SK-N-SH treated with all-trans-retinoic acid at 6 μM for 48 hours (cell line): ENCODE measurements around the gene RFX4.

Experiments
- ATAC-seq: fragments of 200-7000 bp; cut with Tn5 transposase; 3 replicates; pipeline ENCODE4 v1.9.1; 2020; ENCODE audit warnings: mild to moderate bottlenecking, moderate library complexity
- ARNTL ChIP-seq: fragments of 450-650 bp; formaldehyde crosslinking; IDR thresholded peaks from 2 replicates; pipeline ENCODE4 v1.5.0; 2020; ENCODE audit warnings: low read depth, mild to moderate bottlenecking, moderate library complexity, borderline replicate concordance
- BACH2 ChIP-seq: fragments of 250-450 bp; sonication (Bioruptor Pico); IDR thresholded peaks from 2 replicates; pipeline ENCODE4 v1.9.0; 2021; ENCODE audit warnings: mild to moderate bottlenecking, borderline replicate concordance
- CSDC2 ChIP-seq: fragments of 250-450 bp; sonication (Bioruptor Pico); IDR thresholded peaks from 2 replicates; pipeline ENCODE4 v1.5.0; 2020; ENCODE audit warnings: mild to moderate bottlenecking, moderate library complexity
- CSRNP3 ChIP-seq: fragments of 250-450 bp; sonication (Bioruptor Pico); IDR thresholded peaks from 2 replicates; pipeline ENCODE4 v1.5.1; 2021; ENCODE audit warnings: mild to moderate bottlenecking, moderate library complexity
- ESRRG ChIP-seq: fragments of 250-450 bp; sonication (Bioruptor Pico); IDR thresholded peaks from 2 replicates; pipeline ENCODE4 v1.6.1; 2021; ENCODE audit warnings: mild to moderate bottlenecking
- GLIS3 ChIP-seq: fragments of 250-450 bp; sonication (Bioruptor Pico); IDR thresholded peaks from 2 replicates; pipeline ENCODE4 v1.5.0; 2020; ENCODE audit warnings: mild to moderate bottlenecking, moderate library complexity
- ISL1 ChIP-seq: fragments of 250-450 bp; sonication (Bioruptor Pico); IDR thresholded peaks from 2 replicates; pipeline ENCODE4 v2.1.2; 2022; ENCODE audit warnings: mild to moderate bottlenecking, moderate library complexity
- OSR1 ChIP-seq: fragments of 250-450 bp; sonication (Bioruptor Pico); IDR thresholded peaks from 2 replicates; pipeline ENCODE4 v1.8.0; 2022; ENCODE audit warnings: moderate library complexity, mild to moderate bottlenecking, inconsistent platforms
- POU6F1 ChIP-seq: fragments of 250-450 bp; sonication (Bioruptor Pico); IDR thresholded peaks from 2 replicates; pipeline ENCODE4 v1.8.0; 2021; ENCODE audit warnings: low read depth, mild to moderate bottlenecking, moderate library complexity, borderline replicate concordance
- PPARA ChIP-seq: fragments of 250-450 bp; sonication (Bioruptor Pico); IDR thresholded peaks from 2 replicates; pipeline ENCODE4 v1.5.0; 2020; ENCODE audit warnings: mild to moderate bottlenecking, borderline replicate concordance
- SNAI2 ChIP-seq: fragments of 250-450 bp; sonication (Bioruptor Pico); IDR thresholded peaks from 2 replicates; pipeline ENCODE4 v1.5.0; 2020; ENCODE audit warnings: mild to moderate bottlenecking, moderate library complexity
- TCF4 ChIP-seq: fragments of 250-450 bp; sonication (Bioruptor Pico); IDR thresholded peaks from 2 replicates; pipeline ENCODE4 v1.8.0; 2021; ENCODE audit warnings: mild to moderate bottlenecking, moderate library complexity, borderline replicate concordance
- TOX ChIP-seq: fragments of 250-450 bp; sonication (Bioruptor Pico); IDR thresholded peaks from 2 replicates; pipeline ENCODE4 v1.8.0; 2021; ENCODE audit warnings: mild to moderate bottlenecking, moderate library complexity, borderline replicate concordance
- ZC3H10 ChIP-seq: fragments of 250-450 bp; sonication (Bioruptor Pico); IDR thresholded peaks from 2 replicates; pipeline ENCODE4 v1.5.1; 2021; ENCODE audit warnings: mild to moderate bottlenecking, moderate library complexity
- ZFP3 ChIP-seq: fragments of 250-450 bp; sonication (Bioruptor Pico); IDR thresholded peaks from 2 replicates; pipeline ENCODE4 v1.5.0; 2020; ENCODE audit warnings: mild to moderate bottlenecking, moderate library complexity
- ZFP30 ChIP-seq: fragments of 450-650 bp; formaldehyde crosslinking; IDR thresholded peaks from 2 replicates; pipeline ENCODE4 v1.5.0; 2022; ENCODE audit warnings: mild to moderate bottlenecking, moderate library complexity
- ZNF565 ChIP-seq: fragments of 450-650 bp; formaldehyde crosslinking; conservative IDR thresholded peaks from 2 replicates; pipeline ENCODE4 v1.5.0; 2020; ENCODE audit warnings: low read depth, mild to moderate bottlenecking, moderate library complexity
- ZNF70 ChIP-seq: fragments of 450-650 bp; formaldehyde crosslinking; IDR thresholded peaks from 2 replicates; pipeline ENCODE4 v1.5.0; 2020; ENCODE audit warnings: mild to moderate bottlenecking, moderate library complexity
- TF ChIP-seq, protein P1 (sequence below): fragments of 250-450 bp; sonication (Bioruptor Pico); IDR thresholded peaks from 2 replicates; pipeline ENCODE4 v1.5.1; 2020; ENCODE audit warnings: low read depth, mild to moderate bottlenecking, moderate library complexity
- TF ChIP-seq, protein P2 (sequence below): fragments of 250-450 bp; sonication (Bioruptor Pico); IDR thresholded peaks from 2 replicates; pipeline ENCODE4 v1.5.0; 2020; ENCODE audit warnings: mild to moderate bottlenecking, moderate library complexity

RFX4 gene

DNA sequence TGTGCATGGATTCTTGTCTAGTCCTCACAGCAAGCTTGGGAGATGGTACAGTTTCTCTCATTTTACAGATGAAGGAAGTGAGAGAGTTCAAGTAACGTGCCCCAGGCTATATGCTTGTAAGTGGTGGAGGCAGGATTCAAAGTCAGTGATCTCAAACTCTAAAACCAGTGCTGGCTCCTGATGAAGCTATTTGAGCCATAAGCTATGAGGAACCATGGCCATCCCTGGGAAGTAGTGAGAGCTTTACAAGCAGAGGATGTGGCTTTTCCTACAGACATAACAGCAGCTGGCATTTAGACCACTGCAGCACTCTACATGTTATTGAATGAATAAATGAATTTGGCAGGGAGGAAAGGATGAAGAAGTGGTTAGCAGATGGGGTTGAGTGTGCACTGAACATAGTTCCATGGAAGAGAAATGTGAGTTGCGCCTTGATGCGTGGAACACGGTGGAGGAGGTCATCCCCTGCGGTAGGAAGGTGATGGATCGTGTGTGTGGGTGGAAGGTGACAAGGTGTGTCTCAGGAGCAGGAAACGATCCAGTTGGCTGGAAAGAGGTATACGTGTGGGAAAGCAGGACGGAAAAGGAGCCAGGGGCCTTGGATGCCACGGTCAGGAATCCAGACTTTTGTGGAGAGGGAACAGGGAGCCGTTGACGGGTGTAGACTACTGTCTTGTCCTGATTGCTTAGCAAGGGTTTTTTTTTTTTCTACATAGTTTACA is 65.2 kb downstream of the RFX4 start:
- no peak for ATAC-seq

DNA sequence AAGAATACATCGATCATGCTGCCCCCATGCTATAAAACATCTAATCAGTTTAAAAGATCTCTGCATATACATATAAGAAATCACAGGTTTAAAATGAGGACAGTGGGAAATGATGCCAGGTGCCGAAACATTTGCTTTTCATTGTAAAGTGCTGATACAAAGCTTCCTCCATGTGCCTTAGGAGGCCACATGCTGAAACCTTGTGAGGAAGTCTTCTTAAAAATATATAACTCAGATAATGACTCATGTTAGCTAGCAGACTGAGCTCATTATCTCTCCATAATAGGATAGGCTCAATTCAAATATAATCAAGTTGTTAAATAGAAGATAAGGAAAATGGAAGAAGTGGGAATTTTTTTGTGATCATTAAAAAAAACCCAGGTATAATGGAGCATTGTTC is 65.9 kb downstream of the RFX4 start:
- ATAC-seq, result no peak
- TF ChIP-seq BACH2 (CRISPR knock-in tag) (no peak), CSDC2 (CRISPR knock-in tag) (no peak)

More for the DNA sequence above, 65.2 kb downstream of the RFX4 start:
- TF ChIP-seq ESRRG (CRISPR knock-in tag), result no peak
- TF ChIP-seq BACH2 (CRISPR knock-in tag), result no peak

DNA sequence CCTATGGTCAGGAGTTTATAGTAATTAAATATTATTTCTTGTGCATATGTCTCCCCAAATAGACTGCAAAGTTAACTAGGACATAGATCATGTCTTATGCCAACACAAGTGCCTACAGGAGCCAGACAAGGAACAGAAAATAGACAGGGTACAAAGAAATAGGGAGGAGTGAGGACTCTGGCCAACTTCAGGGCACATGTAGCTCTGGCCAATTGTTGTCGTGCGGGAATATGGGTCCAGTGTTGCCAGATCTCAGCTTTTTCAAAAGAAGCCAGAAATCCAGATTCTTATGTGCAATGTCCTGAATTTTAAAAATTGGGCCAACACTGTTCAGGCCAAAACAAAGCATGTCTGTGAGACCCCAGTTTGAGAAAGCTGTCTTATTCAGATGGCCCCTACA is 68.7 kb downstream of the RFX4 start:
- ATAC-seq, result no peak
- TF ChIP-seq ZC3H10 (CRISPR knock-in tag) (no peak), ESRRG (CRISPR knock-in tag) (no peak), CSRNP3 (CRISPR knock-in tag) (no peak), ZNF565 (no peak), TCF4 (no peak)

- no peak for ATAC-seq
Measured at GRCh38 chr12:106652510-106653015, 69.8 kb downstream of the RFX4 start.

More at GRCh38 chr12:106652510-106653015, 69.8 kb downstream of the RFX4 start:
- TF ChIP-seq ZFP3 (no peak), ZFP30 (CRISPR knock-in tag) (no peak), CSRNP3 (CRISPR knock-in tag) (no peak), OSR1 (CRISPR knock-in tag) (no peak), PPARA (CRISPR knock-in tag) (no peak), ZNF70 (CRISPR knock-in tag) (no peak), ISL1 (no peak), ARNTL (no peak), ZC3H10 (CRISPR knock-in tag) (no peak), ZNF565 (no peak), GLIS3 (CRISPR knock-in tag) (no peak), TCF4 (no peak), SNAI2 (CRISPR knock-in tag) (no peak), ESRRG (CRISPR knock-in tag) (no peak), POU6F1 (CRISPR knock-in tag) (no peak), TOX (CRISPR knock-in tag) (no peak)
- TF ChIP-seq, protein P1, sequence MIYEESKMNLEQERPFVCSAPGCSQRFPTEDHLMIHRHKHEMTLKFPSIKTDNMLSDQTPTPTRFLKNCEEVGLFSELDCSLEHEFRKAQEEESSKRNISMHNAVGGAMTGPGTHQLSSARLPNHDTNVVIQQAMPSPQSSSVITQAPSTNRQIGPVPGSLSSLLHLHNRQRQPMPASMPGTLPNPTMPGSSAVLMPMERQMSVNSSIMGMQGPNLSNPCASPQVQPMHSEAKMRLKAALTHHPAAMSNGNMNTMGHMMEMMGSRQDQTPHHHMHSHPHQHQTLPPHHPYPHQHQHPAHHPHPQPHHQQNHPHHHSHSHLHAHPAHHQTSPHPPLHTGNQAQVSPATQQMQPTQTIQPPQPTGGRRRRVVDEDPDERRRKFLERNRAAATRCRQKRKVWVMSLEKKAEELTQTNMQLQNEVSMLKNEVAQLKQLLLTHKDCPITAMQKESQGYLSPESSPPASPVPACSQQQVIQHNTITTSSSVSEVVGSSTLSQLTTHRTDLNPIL (CRISPR knock-in tag), result no peak
- TF ChIP-seq, protein P2, sequence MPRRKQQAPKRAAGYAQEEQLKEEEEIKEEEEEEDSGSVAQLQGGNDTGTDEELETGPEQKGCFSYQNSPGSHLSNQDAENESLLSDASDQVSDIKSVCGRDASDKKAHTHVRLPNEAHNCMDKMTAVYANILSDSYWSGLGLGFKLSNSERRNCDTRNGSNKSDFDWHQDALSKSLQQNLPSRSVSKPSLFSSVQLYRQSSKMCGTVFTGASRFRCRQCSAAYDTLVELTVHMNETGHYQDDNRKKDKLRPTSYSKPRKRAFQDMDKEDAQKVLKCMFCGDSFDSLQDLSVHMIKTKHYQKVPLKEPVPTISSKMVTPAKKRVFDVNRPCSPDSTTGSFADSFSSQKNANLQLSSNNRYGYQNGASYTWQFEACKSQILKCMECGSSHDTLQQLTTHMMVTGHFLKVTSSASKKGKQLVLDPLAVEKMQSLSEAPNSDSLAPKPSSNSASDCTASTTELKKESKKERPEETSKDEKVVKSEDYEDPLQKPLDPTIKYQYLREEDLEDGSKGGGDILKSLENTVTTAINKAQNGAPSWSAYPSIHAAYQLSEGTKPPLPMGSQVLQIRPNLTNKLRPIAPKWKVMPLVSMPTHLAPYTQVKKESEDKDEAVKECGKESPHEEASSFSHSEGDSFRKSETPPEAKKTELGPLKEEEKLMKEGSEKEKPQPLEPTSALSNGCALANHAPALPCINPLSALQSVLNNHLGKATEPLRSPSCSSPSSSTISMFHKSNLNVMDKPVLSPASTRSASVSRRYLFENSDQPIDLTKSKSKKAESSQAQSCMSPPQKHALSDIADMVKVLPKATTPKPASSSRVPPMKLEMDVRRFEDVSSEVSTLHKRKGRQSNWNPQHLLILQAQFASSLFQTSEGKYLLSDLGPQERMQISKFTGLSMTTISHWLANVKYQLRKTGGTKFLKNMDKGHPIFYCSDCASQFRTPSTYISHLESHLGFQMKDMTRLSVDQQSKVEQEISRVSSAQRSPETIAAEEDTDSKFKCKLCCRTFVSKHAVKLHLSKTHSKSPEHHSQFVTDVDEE (CRISPR knock-in tag), result no peak
